GM19043 (cell line): ENCODE data around the gene EFNA5.
A peak's percentile ranks its signal among the peaks of the same experiment; 100 is the strongest.

Experiments
- ATAC-seq: cut with Tn5 transposase; IDR thresholded peaks from one replicate; pipeline ENCODE4 v1.9.1; 2021; ENCODE audit warnings: low read depth; ENCODE audit not compliant: unreplicated experiment

EFNA5 gene

DNA sequence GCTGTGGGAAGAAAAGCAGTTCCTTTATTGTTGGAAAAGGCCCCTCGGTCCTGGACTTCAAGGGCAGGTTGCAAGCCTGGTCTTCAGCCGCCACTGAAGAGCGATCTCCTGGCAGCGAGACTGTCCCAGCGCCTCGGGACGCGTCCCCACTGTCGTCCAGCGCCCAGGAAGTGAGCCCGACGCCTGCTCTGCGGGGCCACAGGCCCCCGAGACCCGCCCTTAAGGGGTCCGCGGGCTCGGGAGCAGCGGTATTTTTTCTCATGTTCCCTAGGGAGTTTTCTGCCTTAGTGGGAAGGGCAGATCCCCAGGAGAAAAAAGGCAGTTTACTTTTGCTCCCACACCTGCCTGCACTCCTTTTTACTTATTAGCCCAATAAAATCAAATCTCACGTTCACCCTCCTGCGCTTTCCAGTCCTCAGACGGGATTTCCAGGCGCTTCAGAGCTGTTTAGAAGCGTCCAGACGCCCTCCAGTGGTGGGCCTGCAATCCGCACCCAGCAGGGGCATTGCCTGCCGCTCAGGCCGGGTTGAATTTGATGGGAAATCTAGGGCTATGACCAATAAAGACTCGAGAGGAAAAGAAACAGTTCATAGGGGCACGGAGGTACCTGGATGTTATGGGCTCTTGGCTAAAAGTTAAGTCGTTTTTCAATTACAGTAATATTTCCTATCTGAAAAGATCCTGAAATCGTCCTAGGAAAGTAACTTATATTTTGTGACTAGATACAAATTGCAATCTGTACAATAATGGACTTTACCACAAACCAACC, 2.8 kb upstream of the EFNA5 start:
- ATAC-seq, result peak; percentile 51

DNA sequence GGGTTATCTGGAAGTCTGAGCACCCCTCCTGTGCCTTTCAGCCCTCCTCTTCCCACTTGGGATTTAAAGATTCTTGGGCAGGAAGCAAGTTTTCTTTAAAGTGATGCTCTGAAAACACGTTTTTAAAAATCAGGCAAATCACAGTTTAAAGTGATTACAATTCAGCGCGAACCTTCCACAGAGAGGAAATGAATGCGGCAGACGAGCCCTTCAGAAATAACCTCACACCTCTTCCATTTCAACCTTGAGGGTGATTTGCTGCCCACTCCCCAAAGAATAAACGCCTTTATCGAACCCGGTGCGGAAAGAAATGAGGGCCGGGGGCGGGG, 2.3 kb upstream of the EFNA5 start:
- ATAC-seq, result no peak

DNA sequence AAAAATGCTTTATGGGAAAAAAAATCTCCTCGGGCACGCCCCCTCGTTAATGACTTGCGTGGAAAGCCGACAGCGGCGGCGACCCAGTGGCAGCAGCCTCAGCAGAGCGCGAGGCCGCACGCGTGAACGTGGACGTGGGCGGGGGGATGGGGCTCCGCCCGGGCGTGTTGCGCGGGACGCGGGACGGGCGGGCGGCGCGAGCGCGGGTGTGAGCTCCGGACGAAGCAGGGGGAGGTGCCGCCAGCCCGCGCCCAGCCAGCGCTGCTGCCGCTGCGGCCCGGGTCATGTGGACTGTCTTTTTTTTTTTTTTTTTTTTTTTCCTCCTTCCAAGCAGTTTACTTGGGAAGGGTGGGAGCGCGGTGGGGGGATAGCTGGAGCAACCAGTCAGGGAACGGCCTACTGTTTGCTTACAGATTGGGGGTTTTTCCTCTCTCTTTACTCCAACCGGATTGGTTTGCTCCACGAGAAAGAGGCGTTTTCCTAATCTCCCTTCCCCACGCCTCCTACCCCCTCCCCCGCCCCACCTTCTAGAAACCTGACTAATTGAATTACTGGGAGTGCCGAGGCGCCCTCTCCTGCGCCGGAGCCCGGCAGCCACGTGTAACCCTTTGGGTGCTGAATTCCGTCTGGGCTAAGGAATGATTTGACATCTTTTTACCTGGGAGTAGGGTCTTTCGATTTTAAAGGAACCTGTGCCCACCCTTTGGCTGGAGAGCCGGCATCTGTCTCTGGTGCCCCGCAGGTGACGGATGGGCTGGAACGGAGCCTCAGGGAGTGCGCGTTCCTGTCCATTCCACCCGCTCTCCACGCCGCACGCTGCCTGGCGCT, 1.7 kb upstream of the EFNA5 start:
- no peak for ATAC-seq

DNA sequence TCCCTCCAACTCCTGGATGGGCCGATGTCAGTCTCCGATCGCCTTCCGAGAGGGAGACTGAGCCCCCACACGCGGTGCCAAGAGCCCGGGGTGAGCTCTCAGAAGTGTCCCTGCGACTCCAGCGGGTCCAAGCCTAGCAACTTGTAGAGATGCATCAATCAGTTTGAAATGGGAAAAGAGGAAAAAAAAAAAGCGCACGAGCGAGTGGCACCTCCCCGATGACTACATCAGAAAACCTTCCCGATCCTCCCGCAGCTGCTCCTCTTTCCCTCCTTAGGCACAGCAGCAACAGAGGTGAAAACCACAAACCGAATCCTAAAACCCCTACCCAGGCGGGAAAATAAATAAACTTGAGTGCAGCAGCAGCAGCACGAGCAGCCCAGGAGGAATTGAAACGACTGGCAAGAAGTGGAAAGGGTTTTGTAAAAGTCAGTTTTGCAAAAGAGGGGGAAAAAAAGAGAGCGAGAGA, 1.0 kb upstream of the EFNA5 start:
- no peak for ATAC-seq

DNA sequence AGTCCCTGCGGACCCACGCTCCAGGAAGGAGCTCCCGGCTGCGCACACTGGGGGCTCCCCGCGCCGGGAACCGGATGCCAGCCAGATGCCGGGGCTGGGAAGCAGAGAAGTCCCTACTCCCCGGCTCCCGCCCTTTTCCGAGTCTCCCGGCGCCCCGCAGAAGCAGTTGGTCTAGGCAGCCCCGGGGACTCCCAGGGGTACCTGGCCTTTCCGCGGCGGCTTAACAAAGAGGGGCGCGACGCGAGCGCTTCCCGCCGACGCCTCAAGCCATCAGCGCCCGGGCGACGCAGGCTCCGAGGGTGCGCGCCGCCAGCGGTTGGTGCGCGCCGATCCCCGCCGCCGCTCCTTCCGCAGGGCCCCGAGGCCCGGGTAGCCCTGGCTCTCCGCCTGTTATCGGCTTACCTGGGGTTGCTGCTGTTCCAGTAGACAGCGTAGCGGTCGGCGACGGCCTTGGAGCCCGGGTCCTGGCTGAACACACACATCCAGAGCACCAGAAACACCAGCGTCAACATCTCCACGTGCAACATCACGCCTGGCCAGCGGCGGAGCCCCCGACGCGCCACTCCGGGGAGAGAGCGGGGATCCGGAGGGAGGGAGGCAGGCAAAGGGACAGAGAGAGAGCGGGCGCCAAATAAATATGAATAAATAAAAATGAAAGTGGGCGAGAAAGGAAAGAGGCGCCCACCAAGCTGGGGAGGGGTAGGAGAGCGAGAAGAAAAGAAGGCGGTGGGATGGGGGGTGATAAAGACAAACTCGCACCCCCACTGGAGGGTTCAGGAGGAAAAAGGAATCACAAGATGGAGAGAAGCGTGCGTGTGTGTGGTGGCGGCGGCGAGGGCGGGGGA, 428 bp downstream of the EFNA5 start:
- ATAC-seq, result peak; percentile 22

DNA sequence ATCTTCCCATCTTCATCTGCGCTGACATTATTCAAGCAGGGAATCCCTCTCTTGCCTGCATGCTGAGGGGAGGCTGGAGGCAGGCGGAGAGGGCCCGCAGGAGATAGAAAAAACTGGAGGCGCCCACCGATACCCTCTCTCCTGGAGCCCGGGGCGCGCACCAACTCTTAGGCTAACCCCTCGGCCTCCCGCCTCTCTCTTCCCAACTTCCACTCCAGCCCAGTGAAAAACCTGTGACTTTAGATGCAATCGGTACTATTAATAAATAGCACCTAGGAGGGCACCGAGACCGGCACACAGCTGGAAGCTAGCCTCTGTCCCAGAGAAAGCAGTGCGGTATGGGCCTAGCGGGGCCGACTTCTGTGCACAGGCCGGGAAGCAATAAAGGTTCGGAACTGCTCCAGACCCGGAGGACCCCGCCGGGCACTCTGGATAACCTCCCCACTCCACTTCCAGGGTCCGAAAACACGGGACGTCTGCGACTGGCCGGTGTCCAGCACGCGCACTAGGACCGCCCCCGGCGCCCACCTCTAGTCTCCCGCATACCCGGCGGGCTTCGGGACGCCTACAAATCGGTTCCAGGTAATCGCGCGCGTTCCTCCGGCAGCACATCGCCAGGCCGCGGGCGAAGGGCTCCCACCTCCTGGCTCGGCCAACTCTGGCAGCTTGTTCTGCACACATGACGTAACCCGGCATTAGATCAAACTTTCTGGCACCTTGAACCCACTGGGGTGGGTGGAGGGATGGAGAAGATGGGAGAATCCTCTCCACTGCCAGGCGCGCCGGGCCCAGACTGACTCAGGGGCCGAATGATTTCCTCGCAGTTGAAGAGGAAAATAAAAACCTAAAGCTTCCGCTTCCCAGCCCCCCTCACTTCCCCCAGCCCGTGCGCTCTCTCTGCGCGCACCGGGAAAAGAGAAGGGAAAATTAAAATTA, 1.4 kb downstream of the EFNA5 start:
- ATAC-seq, result no peak

DNA sequence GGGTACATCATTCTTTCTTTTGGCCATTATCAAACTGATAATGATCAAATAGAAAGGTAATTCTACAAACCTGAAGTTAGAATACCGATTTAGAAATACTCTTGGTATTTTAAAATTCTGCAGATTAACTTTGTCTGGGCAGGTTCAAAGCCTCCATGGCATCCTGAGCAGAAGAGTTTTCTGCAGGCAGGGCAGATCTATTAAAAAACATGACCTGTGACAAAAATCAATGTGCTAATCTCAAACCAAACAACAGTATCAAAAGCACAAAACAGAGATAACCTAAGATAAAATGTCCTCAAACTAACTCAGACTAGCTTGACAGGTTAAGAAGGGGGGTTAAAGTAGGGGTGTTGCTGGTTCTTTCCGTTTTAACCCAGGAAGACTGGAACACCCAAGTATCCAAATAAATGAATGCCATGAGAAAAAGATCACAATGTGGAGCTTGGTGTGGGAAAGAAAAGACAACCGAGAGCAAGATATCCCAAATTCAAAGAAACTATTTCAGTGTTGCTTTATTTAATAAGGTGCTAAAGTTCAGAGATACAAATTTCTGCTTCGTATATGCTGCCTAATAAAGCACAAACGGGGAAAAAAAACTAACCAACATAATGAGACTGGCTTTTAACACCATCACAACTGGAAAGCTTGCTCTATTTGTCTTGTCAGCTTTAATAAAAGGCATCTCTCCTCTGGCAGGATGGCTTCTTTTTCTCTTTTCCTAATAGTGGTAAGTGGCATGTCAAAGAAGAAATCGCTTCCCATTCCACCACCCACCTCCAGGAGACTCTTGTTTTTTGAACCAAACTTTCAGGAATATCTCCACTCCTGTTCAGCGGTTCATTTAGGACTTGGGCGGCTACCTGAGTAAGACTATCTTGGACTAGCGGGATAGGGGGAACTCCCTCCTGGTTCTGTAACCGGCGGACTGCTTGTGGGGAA, 2.3 kb downstream of the EFNA5 start:
- ATAC-seq, result no peak

DNA sequence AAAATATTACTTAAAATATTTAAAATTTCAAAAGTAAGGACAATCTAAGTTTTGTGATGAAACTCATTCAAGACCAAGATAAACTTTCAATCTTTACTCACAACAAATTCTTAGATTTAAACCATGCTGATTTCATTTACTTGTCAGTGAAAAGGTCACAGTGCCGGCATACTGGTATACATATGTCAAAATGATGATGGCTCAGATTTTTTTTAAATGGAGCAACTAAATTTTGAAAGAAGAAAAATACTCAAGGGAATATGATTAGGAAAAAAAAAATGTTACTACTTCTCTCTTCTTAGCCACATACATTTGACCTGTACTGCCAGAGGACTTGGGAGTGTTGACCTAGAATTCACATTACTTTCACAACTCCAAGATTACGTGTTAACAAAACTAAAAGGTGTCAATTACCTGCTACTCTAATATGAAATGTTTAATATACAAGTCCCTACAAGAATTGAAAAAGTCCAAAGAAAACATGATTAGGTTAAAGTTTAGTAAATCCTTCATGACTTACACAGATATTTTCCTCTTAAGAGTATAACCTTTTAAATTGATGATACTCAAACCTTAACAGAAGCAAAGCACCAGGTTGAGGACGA, 4.6 kb downstream of the EFNA5 start:
- ATAC-seq, result no peak

DNA sequence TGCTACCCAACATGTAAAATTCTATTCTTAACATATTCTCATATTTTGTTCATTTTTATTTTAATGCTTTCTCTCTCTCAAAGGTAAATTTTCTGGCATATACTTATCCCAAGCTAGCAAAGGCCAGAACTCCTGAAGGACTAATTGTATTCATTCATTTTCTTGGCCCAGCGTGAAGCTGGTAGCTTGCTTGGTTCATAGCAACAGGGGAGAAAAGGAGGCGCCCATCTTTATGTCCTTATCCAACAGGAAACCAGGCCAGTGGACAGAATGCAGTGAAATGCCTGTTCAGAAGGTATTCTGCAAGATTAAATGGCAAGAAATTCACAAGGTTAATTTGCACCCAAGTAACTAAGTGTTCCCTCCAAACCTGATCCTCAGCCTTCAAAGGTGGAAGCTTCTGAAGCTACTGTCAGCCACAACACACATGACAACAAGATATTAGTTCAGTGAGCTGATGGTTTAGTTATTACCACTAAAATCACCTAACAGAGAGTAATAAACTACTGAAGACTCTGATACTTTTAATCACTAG, 5.6 kb downstream of the EFNA5 start:
- no peak for ATAC-seq

DNA sequence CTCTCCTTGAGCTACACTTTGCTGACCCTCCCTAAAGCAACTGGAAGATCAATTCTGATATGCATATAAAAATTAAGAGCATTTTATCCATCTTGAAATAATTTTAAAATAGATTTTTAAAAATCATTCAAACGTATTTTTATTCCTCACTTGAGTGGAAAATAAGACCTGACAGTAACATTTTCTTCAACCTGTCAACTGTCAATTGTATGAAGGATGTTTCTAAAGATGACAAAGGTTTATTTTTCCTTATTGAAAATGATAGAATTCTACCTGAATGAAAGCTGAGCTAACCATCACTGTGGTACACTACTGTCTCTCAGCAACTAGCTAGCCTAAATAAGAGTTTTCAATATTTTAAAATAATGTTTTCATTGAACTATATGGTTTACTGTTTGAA, 7.0 kb downstream of the EFNA5 start:
- ATAC-seq, result no peak

DNA sequence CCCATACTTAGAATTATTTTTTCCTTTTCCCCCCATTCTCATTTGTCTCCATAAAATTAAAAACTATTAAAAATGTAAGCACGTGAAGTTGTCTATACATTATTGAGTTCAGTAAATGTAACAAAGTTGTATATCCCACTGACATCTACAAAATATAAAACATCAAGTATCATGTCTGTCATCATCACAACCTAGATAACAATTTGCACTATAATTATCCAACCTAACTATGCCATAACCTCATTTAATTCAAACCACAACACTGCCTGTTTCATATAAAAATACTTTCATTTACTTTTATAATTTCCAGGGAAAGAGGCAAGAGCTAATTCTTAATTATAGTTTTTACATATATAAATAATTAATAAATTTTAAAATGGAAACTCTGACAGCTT, 9.1 kb downstream of the EFNA5 start:
- ATAC-seq, result no peak

DNA sequence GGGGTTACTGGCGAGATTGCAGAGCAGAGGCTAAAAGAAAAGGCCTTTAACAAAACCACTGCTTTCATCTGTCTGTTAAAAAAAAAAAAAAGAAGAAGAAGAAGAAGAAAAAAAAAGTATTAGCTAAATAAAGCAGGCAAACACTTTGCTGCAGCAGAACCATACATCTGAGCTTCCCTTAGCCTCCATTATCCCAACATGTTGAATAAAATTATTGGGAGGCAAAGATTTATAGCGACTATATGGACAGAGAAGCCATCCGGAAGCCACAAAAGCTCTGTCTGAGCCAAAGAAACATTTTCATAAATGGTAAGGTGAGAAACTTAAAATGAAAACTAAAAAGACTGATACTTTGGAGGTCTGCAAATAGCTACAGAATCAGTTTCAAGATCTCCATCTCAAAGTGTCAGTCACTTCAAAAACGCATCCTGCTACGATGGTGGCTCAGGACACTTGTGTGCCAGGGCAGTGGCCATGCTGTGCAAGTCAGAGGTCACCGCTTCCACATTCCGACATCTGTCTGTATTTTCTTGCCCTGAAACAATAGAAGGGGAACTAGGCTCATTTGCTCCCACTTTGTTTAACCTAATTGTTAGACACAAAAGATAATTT, 9.6 kb downstream of the EFNA5 start:
- peak; percentile 72 for ATAC-seq

DNA sequence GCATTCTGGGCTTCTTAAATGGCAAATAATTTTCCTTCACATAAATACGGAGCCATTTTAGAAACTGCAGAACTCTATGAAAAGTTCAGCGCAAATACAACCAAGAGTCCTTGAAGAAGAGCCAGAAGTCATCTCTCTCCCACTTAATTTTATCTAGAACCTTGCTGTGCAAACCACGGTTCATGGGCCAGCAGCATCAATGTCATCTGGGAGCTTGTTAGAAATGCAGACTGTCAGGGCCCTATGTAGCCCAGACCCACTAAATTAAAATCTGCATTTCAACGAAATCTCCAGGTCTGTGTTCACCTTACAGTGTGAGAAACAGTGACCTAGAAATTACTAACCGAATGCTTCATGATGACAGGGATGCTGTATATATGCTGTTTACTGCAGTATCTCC, 12.2 kb downstream of the EFNA5 start:
- ATAC-seq, result no peak

DNA sequence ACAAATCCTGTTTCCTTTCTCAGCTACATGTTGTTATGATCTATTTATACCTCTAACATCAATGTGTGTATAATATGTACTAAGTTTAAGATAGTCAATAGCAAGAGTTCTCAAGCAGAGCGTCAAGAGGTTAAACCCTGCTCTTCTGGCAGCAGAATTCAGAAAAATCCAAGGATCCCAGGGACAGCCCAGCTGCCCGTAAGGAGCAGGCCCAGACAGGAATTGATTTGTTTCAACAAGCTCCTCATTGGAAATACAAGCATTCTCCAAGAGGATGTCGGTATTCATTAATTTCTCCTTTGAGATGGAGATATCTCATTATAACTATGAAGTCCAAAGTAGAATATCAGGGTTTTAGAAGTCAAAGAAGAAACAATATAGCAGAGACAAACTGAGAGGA, 14.9 kb downstream of the EFNA5 start:
- ATAC-seq, result no peak

DNA sequence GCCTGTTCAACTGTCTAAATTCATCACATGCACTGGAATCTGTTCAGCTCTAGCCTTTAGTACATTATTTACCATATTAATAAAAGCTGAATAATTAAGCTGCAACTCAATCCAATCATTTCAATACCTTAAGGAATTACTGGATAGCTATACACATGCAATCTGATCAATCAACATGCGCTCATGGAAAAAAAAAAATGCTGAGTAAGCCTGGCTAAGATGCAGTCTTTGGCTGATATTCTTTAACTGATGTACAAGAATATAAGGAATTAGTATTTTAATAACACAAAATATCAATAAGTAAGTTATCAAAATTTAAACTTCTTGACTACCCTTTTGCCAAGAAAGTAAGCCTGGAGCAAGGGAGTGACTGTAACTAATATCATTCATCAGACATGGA, 15.9 kb downstream of the EFNA5 start:
- ATAC-seq, result no peak

DNA sequence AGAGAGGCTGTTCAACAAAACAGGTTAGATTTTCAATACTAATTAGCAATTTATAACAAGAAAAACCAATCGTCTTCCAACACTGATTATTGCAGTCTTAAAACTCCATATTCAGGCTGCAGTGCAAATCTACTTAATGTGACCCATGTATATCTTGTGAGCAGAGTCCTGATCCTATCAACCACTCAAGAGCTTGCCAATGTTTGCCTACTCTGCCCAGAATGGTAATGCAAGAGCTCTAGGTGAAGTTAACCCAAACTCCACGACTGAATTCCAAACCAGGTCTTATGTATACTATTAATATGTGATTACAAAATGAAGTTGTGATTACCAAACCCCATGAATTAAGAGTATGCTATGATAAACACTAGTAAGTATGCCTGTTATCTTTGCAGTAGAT, 17.1 kb downstream of the EFNA5 start:
- ATAC-seq, result no peak

DNA sequence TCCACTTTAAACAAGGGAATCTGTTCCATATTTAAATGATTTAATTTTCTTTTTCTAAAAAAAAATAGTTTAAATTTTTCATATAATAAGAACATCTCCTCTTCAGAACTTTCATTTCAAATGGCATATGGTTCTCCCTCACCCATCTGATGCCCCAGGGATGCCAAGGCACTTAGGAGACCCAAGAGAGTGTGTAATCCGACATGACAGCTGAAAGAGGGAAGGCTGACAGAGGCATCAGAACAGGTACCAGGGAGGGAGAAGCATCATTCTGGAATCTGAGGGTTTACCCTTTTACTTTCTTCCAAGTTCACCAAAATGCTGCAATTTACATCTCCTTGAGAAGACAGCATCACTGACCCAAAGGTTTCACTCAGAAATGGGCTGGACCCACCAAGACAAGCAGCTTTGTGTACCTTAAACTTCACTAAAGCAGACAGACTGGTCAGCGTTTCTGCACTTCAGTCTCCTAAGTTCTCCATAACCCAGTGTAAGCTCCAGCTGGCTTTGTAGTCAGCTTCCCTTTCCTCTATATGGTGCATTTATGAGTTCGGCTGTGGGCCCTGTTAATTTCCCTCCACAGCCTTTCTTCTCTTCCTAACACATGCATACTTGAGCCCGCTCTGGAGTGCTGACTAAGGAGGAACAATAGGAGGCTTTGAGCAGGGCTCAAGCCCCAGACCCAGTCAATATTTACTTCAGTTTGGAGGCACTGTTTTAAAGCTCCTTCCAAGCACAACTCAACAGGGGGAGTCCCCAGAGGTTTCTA, 17.7 kb downstream of the EFNA5 start:
- ATAC-seq, result no peak
